HCT116 (cell line): ENCODE measurements around the gene PTPRZ1. TPM values are rescaled to one million over a fixed set of nuclear protein-coding genes. Genes with fewer than 3 reads are reported as not detected.

Source experiments
- ATAC-seq: fragments of 200-7000 bp; cut with Tn5 transposase; 2 replicates; pipeline ENCODE4 v1.9.1; 2020; ENCODE audit warnings: mild to moderate bottlenecking, moderate library complexity
- BruUV-seq: library from RNA; stranded (reverse); fragments of 400-500 nt; replicated peaks from 2 replicates; lab custom pipeline; 2021; lab: Mats Ljungman, UMichigan
- CTCF ChIA-PET: fragments of 300-600 bp; sonication (Branson Sonifier 250); formaldehyde crosslinking; loops from one replicate; lab custom pipeline; 2021; ENCODE audit warnings: antibody characterized with exemption; lab: Charles Lee
- POLR2A ChIA-PET: fragments of 300-600, 350-600 bp; sonication (Branson Sonifier 250); formaldehyde crosslinking; loops from one replicate; lab custom pipeline; 2021; ENCODE audit warnings: antibody characterized with exemption; lab: Charles Lee
- RAD21 ChIA-PET, 2 experiments: fragments of 300-600 bp; sonication (Branson Sonifier 250); formaldehyde crosslinking; loops; one replicate each; lab custom pipeline; 2023; ENCODE audit warnings: low total read pairs in 2 of 2; ENCODE audit not compliant: uncharacterized antibody in 2 of 2, unreplicated experiment in 2 of 2, low non-redundant PET in 1 of 2; lab: Charles Lee
- DNase-seq: peaks from one replicate; pipeline ENCODE4 v3.0.0-alpha.2; 2010; ENCODE audit warnings: low read depth, low spot score
- H2AFZ ChIP-seq: fragments of 200-600 bp; shearing (Covaris generic), sonication (generic); 2 replicates; pipeline ENCODE4 v1.6.1; 2017; ENCODE audit warnings: low read depth, mixed run types, mixed read lengths, antibody characterized with exemption, low read length; ENCODE audit not compliant: poor library complexity, severe bottlenecking
- H3K27ac ChIP-seq: 2 replicates; pipeline ENCODE4 v1.5.1; 2012; ENCODE audit warnings: low read depth, low read length
- H3K27me3 ChIP-seq: fragments of 200-600 bp; sonication (generic); 2 replicates; pipeline ENCODE4 v1.6.1; 2016; ENCODE audit warnings: mixed run types, low read length, mixed read lengths; ENCODE audit not compliant: insufficient read depth
- H3K36me3 ChIP-seq, 2 experiments: fragments of 200-500 bp in 1 of 2; fragments of 200-600 bp in 1 of 2; sonication (Bioruptor generic) in 1 of 2; sonication (generic) in 1 of 2; 2 replicates each; pipeline versions ENCODE4 v1.5.1 to v1.6.1; 2014 to 2016; ENCODE audit warnings: low read length in 2 of 2, inconsistent platforms in 1 of 2, mixed read lengths in 1 of 2, mixed run types in 1 of 2; ENCODE audit not compliant: insufficient read depth in 2 of 2, control insufficient read depth in 1 of 2
- H3K4me1 ChIP-seq, 2 experiments: fragments of 200-600 bp in 1 of 2; sonication (generic) in 1 of 2; 2 replicates each; pipeline versions ENCODE4 v1.5.1 to v1.6.1; 2012 to 2017; ENCODE audit warnings: low read length in 2 of 2, inconsistent platforms in 1 of 2, mild to moderate bottlenecking in 1 of 2, mixed read lengths in 1 of 2, mixed run types in 1 of 2, moderate library complexity in 1 of 2; ENCODE audit not compliant: insufficient read depth in 2 of 2, control insufficient read depth in 1 of 2
- H3K4me2 ChIP-seq: fragments of 200-600 bp; sonication (generic); 2 replicates; pipeline ENCODE4 v1.6.1; 2017; ENCODE audit warnings: mixed run types, low read length, mixed read lengths
- H3K4me3 ChIP-seq, 2 experiments: fragments of 200-600 bp in 1 of 2; sonication (generic) in 1 of 2; replicated peaks in 1 of 2; 2 replicates each; pipeline ENCODE4 v1.5.1; 2011 to 2016; ENCODE audit warnings: low read length in 2 of 2, control low read depth in 1 of 2, low read depth in 1 of 2, mild to moderate bottlenecking in 1 of 2, mixed read lengths in 1 of 2, mixed run types in 1 of 2
- H3K79me2 ChIP-seq: fragments of 200-600 bp; sonication (generic); 2 replicates; pipeline ENCODE4 v1.6.1; 2017; ENCODE audit warnings: mild to moderate bottlenecking, mixed run types, low read length, moderate library complexity, mixed read lengths; ENCODE audit not compliant: insufficient read depth
- H3K9ac ChIP-seq: fragments of 200-600 bp; sonication (generic); 2 replicates; pipeline ENCODE4 v1.6.1; 2016; ENCODE audit warnings: low read length, mixed read lengths
- H3K9me2 ChIP-seq: fragments of 200-600 bp; sonication (generic), shearing (Covaris generic); 2 replicates; pipeline ENCODE4 v1.6.1; 2017; ENCODE audit warnings: mixed run types, mild to moderate bottlenecking, moderate library complexity; ENCODE audit not compliant: insufficient read depth
- H3K9me3 ChIP-seq, 2 experiments: fragments of 200-500 bp in 1 of 2; fragments of 200-600 bp in 1 of 2; sonication (Bioruptor generic) in 1 of 2; sonication (generic) in 1 of 2; 2 replicates each; pipeline ENCODE4 v1.6.1; 2014 to 2017; ENCODE audit warnings: low read length in 2 of 2, mixed read lengths in 2 of 2, inconsistent platforms in 1 of 2, low read depth in 1 of 2, mild to moderate bottlenecking in 1 of 2, mixed run types in 1 of 2, moderate library complexity in 1 of 2; ENCODE audit not compliant: control insufficient read depth in 1 of 2, insufficient read depth in 1 of 2
- H4K20me1 ChIP-seq: fragments of 200-600 bp; sonication (generic), shearing (Covaris generic); 2 replicates; pipeline ENCODE4 v1.6.1; 2017; ENCODE audit warnings: mixed run types, mild to moderate bottlenecking, moderate library complexity; ENCODE audit not compliant: insufficient read depth
- ATF3 ChIP-seq: IDR thresholded peaks from 2 replicates; pipeline ENCODE4 v1.6.1; 2012
- ELF1 ChIP-seq: IDR thresholded peaks from 2 replicates; pipeline ENCODE4 v1.6.1; 2012; ENCODE audit warnings: low read depth, borderline replicate concordance
- EZH2phosphoT487 ChIP-seq: fragments of 200-600 bp; IDR thresholded peaks from 2 replicates; pipeline ENCODE4 v1.6.1; 2018; ENCODE audit warnings: antibody characterized with exemption, borderline replicate concordance
- REST ChIP-seq: IDR thresholded peaks from 2 replicates; pipeline ENCODE4 v1.6.1; 2012; ENCODE audit warnings: low read depth
- SIN3A ChIP-seq: IDR thresholded peaks from 2 replicates; pipeline ENCODE4 v1.6.1; 2012; ENCODE audit warnings: low read depth
- YY1 ChIP-seq: IDR thresholded peaks from 2 replicates; pipeline ENCODE4 v1.6.1; 2011; ENCODE audit warnings: low read length, low read depth, moderate library complexity, mild to moderate bottlenecking; ENCODE audit not compliant: insufficient replicate concordance; ENCODE audit errors: extremely low read depth
- ZBTB33 ChIP-seq: IDR thresholded peaks from 2 replicates; pipeline ENCODE4 v1.6.1; 2011; ENCODE audit warnings: mild to moderate bottlenecking, low read length, moderate library complexity; ENCODE audit not compliant: insufficient replicate concordance; ENCODE audit errors: extremely low read depth
- intact Hi-C: fragments of 100-400 bp; cut with micrococcal nuclease; formaldehyde crosslinking; loops from 2 replicates; pipeline ENCODE4 v1.10.0; 2022
- total RNA-seq: library from RNA; stranded (reverse); gene quantifications from one replicate; pipeline ENCODE4 v1.2.1, GENCODE V29; 2021; ENCODE audit not compliant: unreplicated experiment

PTPRZ1 gene
- total RNA-seq, 1 experiment from 2014 or later: 0.25 TPM

- no peaks in the 10 kb centered on the region for H3K9me2 ChIP-seq
- DNase-seq: no peak
- H2AFZ ChIP-seq: no peak overlapping the region
- H3K4me1 ChIP-seq: no peaks in the 10 kb centered on the region
- no peaks in the 10 kb centered on the region for H3K9me3 ChIP-seq
- no peak overlapping the region for H3K27ac ChIP-seq
- H3K79me2 ChIP-seq: no peaks in the 10 kb centered on the region
- ChIA-PET POLR2A (no interaction called here), CTCF (interaction anchor here (0.6 kb wide), 1 partner anchor 10 kb away, joined by 3 read pairs; no protein-coding TSS in a partner anchor), RAD21 (no interaction called here)
- TF ChIP-seq REST: no peak
- no peak for TF ChIP-seq ATF3
- no peak for TF ChIP-seq YY1
- TF ChIP-seq ZBTB33: no peak
- no peak for TF ChIP-seq ELF1
- TF ChIP-seq SIN3A: no peak
- TF ChIP-seq EZH2phosphoT487: no peak
- H3K4me3 ChIP-seq: no peak overlapping the region
- H3K4me2 ChIP-seq: no peak overlapping the region
- no peaks in the 10 kb centered on the region for H3K27me3 ChIP-seq
- no peak overlapping the region for H3K9ac ChIP-seq
- intact Hi-C loops: no loop called here
- H3K36me3 ChIP-seq: no peaks in the 10 kb centered on the region
- H4K20me1 ChIP-seq: no peaks in the 10 kb centered on the region
- no TSS peak for BruUV-seq
- ATAC-seq: no peak
These were observed 173.4 kb downstream of the PTPRZ1 start for GRCh38 chr7:122046402-122046801.
